Calu3 (cell line): ENCODE measurements around the gene MTA1. TPM values are rescaled to one million over a fixed set of nuclear protein-coding genes. Genes with fewer than 3 reads are reported as not detected.

Experiments
- BruUV-seq: library from RNA; stranded (reverse); fragments of 400-500 nt; replicated peaks from 2 replicates; lab custom pipeline; 2021; lab: Mats Ljungman, UMichigan
- CTCF ChIA-PET: fragments of 300-600 bp; sonication (Branson Sonifier 250); formaldehyde crosslinking; loops from one replicate; lab custom pipeline; 2022; ENCODE audit warnings: antibody characterized with exemption; lab: Charles Lee
- DNase-seq: peaks from one replicate; pipeline ENCODE4 v3.0.0; 2022
- H3K27ac Mint-ChIP-seq: one replicate; pipeline ENCODE4 v1.8.0; 2022; ENCODE audit warnings: mixed read lengths; ENCODE audit not compliant: unreplicated experiment
- H3K27me3 Mint-ChIP-seq: one replicate; pipeline ENCODE4 v1.8.0; 2022; ENCODE audit warnings: mixed read lengths; ENCODE audit not compliant: unreplicated experiment
- H3K36me3 Mint-ChIP-seq: one replicate; pipeline ENCODE4 v1.8.0; 2022; ENCODE audit warnings: mild to moderate bottlenecking, moderate library complexity, mixed read lengths; ENCODE audit not compliant: insufficient read depth, unreplicated experiment
- H3K4me1 Mint-ChIP-seq: one replicate; pipeline ENCODE4 v1.8.0; 2022; ENCODE audit warnings: mild to moderate bottlenecking, low read depth, mixed read lengths; ENCODE audit not compliant: unreplicated experiment
- H3K4me3 Mint-ChIP-seq: one replicate; pipeline ENCODE4 v1.8.0; 2022; ENCODE audit warnings: mild to moderate bottlenecking, low read depth, moderate library complexity, mixed read lengths; ENCODE audit not compliant: unreplicated experiment
- H3K9me3 Mint-ChIP-seq: one replicate; pipeline ENCODE4 v1.8.0; 2022; ENCODE audit warnings: low read depth, mixed read lengths; ENCODE audit not compliant: unreplicated experiment
- intact Hi-C: fragments of 100-400 bp; cut with micrococcal nuclease; formaldehyde crosslinking; loops from one replicate; pipeline ENCODE4 v1.10.0; 2022; ENCODE audit not compliant: unreplicated experiment
- total RNA-seq: library from RNA; stranded (reverse); gene quantifications from 2 replicates; pipeline ENCODE4 v1.2.3, GENCODE V29; 2022
- TF ChIP-seq, protein P1 (sequence below): fragments of 200-600 bp; IDR thresholded peaks from one replicate; pipeline ENCODE4 v1.8.0; 2022; ENCODE audit warnings: antibody characterized with exemption; ENCODE audit not compliant: unreplicated experiment

MTA1 gene
- total RNA-seq, 1 experiment from 2014 or later: 168 TPM

- CTCF ChIA-PET: interaction anchor here (0.6 to 1.4 kb wide), 4 partner anchors 37 to 59 kb away, joined by 3 to 4 read pairs (median 4); no protein-coding TSS in a partner anchor
- Mint-ChIP-seq H3K9me3 (no peaks in the 10 kb centered on the region), H3K36me3 (peaks cover 33% of the 10 kb centered on the region), H3K4me1 (peaks cover 9% of the 10 kb centered on the region), H3K27me3 (no peaks in the 10 kb centered on the region), H3K4me3 (no peak overlapping the region), H3K27ac (no peak overlapping the region)
- BruUV-seq: no TSS peak
- TF ChIP-seq, protein P1, sequence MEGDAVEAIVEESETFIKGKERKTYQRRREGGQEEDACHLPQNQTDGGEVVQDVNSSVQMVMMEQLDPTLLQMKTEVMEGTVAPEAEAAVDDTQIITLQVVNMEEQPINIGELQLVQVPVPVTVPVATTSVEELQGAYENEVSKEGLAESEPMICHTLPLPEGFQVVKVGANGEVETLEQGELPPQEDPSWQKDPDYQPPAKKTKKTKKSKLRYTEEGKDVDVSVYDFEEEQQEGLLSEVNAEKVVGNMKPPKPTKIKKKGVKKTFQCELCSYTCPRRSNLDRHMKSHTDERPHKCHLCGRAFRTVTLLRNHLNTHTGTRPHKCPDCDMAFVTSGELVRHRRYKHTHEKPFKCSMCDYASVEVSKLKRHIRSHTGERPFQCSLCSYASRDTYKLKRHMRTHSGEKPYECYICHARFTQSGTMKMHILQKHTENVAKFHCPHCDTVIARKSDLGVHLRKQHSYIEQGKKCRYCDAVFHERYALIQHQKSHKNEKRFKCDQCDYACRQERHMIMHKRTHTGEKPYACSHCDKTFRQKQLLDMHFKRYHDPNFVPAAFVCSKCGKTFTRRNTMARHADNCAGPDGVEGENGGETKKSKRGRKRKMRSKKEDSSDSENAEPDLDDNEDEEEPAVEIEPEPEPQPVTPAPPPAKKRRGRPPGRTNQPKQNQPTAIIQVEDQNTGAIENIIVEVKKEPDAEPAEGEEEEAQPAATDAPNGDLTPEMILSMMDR: no peak
- DNase-seq: peak; percentile 68
- intact Hi-C loops: no loop called here
These were observed 10.9 kb downstream of the MTA1 start for GRCh38 chr14:105430565-105430964.

DNA sequence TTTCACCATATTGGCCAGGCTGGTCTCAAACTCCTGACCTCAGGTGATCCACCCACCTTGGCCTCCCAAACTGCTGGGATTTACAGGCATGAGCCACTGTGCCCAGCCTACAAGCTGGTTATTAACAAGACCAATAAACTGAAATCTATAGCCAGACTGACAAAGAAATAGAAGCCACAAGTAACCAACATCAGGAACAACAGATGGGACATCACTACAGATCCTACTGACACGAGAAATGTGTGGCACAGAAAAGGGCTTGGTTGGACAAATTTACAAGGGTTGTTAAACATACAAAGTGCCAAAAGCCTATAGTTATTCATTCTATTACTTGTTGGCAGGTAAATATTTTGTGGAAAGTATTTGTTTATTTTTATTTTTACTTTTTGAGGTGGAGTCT, 11.6 kb downstream of the MTA1 start:
- Mint-ChIP-seq H3K4me3 (no peak overlapping the region), H3K36me3 (peaks cover 33% of the 10 kb centered on the region), H3K4me1 (peaks cover 9% of the 10 kb centered on the region), H3K27ac (no peak overlapping the region), H3K9me3 (no peaks in the 10 kb centered on the region), H3K27me3 (no peaks in the 10 kb centered on the region)
- no peak for DNase-seq
- no TSS peak for BruUV-seq
- intact Hi-C loops: no loop called here
- TF ChIP-seq, protein P1: no peak
- CTCF ChIA-PET: interaction anchor here (1.4 kb wide), 3 partner anchors 49 to 58 kb away, joined by 3 to 4 read pairs (median 4); no protein-coding TSS in a partner anchor

DNA sequence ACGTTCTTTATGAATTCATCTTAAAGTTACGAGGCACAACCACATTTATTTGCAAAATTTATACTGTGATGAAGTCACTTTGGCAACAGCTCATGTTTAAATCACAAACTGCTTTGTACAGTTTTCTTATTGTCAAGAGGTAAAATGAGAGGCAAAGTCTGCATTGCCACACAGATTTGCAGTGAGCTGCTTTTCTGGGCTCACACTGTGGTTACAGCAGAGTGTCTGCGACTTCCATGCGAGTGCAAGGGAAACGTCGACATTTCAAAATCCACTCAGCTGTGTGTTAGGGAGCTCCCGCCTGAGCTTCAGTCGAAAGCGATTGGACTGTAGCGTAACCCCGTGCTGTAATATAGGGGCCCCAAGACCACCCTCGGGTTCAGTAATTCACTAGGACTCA, 13.0 kb downstream of the MTA1 start:
- H3K9me3 Mint-ChIP-seq: no peaks in the 10 kb centered on the region
- peaks cover 9% of the 10 kb centered on the region for H3K4me1 Mint-ChIP-seq
- H3K36me3 Mint-ChIP-seq: peaks cover 26% of the 10 kb centered on the region
- TF ChIP-seq, protein P1: no peak
- intact Hi-C loops: no loop called here
- BruUV-seq: no TSS peak
- CTCF ChIA-PET: no interaction called here
- no peak overlapping the region for H3K4me3 Mint-ChIP-seq
- H3K27me3 Mint-ChIP-seq: no peaks in the 10 kb centered on the region
- no peak overlapping the region for H3K27ac Mint-ChIP-seq
- DNase-seq: no peak

DNA sequence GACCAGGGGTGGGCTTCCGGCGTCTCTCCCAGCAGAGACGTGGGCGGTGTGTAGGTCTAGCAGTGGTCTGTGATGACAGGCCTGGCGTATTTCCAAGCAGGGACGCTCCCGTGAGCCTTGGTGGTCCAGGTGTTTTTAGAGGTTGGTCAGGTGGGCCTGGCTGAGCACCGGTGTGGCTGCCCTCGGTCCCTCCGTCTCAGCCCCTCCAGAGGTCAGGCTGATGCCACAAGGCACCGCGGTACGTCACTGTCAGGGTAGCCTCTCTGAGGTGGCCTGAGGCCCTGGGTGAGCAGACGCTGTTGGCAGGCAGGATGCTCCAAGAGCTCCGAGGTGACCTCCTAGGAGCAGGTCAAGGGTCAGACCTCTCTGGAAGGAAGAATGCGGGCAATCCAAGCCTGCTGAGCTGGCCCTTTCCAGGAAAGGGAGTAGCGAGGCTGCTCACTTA, 13.6 kb downstream of the MTA1 start:
- TF ChIP-seq, protein P1: no peak
- no TSS peak for BruUV-seq
- DNase-seq: no peak
- intact Hi-C loops: no loop called here
- peaks cover 30% of the 10 kb centered on the region for H3K36me3 Mint-ChIP-seq
- H3K4me1 Mint-ChIP-seq: peaks cover 9% of the 10 kb centered on the region
- no peak overlapping the region for H3K27ac Mint-ChIP-seq
- no peaks in the 10 kb centered on the region for H3K9me3 Mint-ChIP-seq
- H3K4me3 Mint-ChIP-seq: no peak overlapping the region
- CTCF ChIA-PET: no interaction called here
- H3K27me3 Mint-ChIP-seq: no peaks in the 10 kb centered on the region
